GM19328 (cell line): ENCODE data around the gene KRT82.
"Not testable (repeated sequence)": the region's sequence is repeated elsewhere in the genome, so short reads cannot be mapped to it uniquely, and the experiment has no call there.

Experiments
- ATAC-seq: cut with Tn5 transposase; IDR thresholded peaks from one replicate; pipeline ENCODE4 v1.9.1; 2021; ENCODE audit warnings: mild to moderate bottlenecking, moderate library complexity; ENCODE audit not compliant: unreplicated experiment

The KRT82 gene

DNA sequence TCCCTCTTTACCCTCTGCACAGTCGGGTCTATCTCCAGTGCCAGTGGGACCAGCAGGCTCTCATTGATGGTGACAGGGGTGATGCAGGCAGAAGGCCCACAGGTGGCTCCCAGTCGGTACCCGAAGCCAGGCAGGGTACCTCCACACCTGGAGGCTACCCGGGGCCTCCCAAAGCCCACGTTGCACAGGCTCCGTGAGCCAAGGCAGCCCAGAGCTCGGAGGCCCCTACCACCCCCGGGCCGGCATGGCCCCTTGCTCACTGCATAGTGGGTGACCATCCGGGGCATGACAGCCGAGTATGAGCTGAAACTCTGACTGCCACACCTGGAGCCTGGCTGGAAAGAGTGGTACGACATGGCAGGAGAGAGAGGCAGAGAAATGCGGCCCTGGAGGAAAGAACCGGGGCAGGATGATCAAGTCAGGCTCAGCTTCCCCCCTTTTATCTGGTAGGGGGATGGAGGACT, at the start of gene KRT82:
Gene KRT82 (minus strand): TSS at position 414 of the 464 bp plus-strand sequence. CDS start 58 bp downstream, at position 356.
- no peak for ATAC-seq

DNA sequence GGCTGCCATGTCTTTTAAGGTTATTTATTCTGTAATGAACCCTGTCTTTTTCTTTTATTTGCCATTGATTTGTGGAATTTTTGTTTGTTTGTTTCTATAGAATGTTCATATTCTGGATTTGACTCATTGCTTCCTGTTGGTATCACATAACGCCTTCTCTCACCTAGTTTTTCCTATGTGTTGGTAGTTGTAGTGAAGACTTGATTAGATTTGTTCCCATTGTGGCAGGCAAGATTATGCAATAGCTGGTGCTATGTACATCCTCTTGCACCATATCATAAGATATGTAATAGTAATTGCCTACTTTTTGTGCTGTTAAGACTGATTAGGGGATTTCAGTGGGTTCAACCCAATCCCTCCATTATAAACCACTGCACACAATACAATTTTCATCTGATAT, 49.7 kb upstream of the KRT82 start:
- no peak for ATAC-seq

DNA sequence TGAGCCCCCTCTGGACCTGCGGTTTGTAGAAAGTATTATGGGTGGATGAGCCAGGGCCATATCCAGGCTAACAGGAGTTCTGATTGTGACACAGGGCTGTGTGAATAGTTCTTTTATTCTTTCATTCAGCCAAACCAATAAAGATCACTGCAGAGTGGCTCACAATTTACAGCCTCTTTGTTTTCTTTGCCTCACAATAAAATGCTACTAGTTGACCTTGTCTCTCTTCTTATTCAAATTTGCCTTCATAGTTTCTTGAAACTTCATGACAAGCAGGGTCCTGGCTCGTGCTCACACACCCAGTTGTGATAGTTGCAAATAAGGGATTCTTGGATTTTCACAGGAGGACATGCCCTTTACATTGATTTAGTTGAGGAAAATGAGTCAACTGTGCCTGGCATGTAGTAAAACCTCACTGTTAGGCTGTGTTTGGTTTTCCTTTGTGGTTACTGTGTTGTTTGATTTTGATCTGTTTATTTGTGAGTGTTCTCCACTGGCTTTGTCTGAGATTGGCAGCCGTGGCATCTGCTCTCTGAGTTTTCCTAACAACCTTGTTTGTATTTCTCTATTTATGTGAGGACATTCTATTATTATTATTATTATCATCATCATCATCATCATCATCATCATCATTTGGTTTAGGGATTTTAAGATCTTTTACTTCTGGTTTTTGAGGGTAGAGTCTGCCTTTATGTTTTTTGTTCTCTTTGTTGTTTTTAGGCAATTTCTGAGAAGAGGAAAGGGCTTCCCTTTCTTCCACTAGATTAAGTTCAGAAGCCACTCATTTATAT, 48.5 kb upstream of the KRT82 start:
- ATAC-seq: no peak

- no peak for ATAC-seq
Measured at GRCh38 chr12:52452101-52452500, 46.0 kb upstream of the KRT82 start, which contains the start of gene KRT6B. TSS of gene KRT6B (minus strand) at chr12:52452146. CDS start at chr12:52452078, 68 bp downstream.

GRCh38 chr12:52448228-52448627, 42.1 kb upstream of the KRT82 start:
- ATAC-seq: no peak

- not testable (repeated sequence) for ATAC-seq
Measured at GRCh38 chr12:52447196-52447595, 41.1 kb upstream of the KRT82 start.

- ATAC-seq: no peak
Measured at GRCh38 chr12:52446367-52447045, 40.4 kb upstream of the KRT82 start.

GRCh38 chr12:52445876-52446275, 39.7 kb upstream of the KRT82 start:
- no peak for ATAC-seq

GRCh38 chr12:52444647-52445595, 38.8 kb upstream of the KRT82 start:
- no peak for ATAC-seq

GRCh38 chr12:52443966-52444365, 37.8 kb upstream of the KRT82 start:
- no peak for ATAC-seq

DNA sequence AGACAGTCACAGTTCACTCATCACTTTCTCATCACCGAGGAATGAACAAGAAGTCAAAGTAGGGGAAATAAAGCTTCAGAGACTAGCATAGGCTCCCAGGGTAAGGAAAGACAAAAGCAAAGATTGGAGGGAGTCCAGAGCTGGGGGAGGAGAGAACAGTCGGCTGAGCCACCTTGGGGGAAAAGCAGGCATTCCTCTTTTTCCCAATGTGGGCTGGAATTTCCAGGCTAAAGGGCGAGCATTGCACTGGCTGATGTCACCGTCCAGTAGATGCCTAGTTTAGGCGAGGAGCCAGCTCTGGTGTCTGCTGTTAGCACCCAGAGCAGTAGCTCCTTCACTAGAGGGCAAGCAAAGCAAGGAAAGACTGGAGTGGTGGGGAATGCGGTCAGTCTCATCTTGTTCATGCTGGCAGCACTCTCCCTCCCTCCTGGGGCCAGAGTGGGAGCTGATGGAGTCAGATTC, 36.5 kb upstream of the KRT82 start:
- ATAC-seq: no peak

- no peak for ATAC-seq
Measured at GRCh38 chr12:52441320-52441911, 35.3 kb upstream of the KRT82 start.

GRCh38 chr12:52440821-52441319, 34.7 kb upstream of the KRT82 start:
- no peak for ATAC-seq

DNA sequence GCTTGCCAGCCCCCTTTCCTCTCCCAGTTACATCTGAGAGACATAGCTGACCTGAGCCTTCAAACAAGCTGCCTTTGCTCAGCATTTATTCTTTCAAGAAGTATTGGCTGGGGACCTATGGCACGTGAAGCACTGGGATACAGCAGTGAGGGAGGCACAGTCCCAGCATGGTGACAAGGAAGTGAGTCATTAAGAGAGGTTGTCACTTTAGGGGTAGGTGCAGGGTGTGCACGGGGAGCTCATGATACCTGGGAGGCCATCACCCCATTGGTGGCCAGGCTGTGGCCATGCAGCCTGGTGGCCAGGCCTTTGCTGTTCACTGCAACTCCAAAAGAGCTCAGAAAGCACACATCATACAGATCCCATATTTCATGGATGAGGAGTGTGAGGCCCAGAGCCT, 33.7 kb upstream of the KRT82 start:
- ATAC-seq: no peak

GRCh38 chr12:52439420-52439819, 33.3 kb upstream of the KRT82 start:
- no peak for ATAC-seq

- ATAC-seq: no peak
Measured at GRCh38 chr12:52438305-52439301, 32.5 kb upstream of the KRT82 start.

DNA sequence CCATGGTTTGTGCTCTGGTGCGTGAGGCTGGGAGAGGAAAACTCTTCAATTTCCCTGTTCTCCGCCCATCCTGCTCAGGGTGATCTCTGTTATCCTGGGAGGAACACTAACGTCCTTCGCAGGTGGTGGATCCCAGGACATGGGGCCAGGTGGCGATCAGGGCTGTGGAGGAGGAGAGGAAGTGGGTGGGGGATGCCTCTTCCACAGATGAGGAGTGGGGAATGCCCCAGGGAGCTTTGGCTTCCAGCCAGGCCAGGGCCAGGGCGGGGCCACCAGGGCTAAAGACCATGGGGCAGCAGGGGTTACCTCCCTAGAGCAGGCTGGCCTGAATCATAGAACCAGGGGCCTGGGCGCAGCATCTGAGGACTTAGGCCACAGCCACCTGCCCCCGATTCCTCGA, 31.4 kb upstream of the KRT82 start:
- ATAC-seq: no peak

DNA sequence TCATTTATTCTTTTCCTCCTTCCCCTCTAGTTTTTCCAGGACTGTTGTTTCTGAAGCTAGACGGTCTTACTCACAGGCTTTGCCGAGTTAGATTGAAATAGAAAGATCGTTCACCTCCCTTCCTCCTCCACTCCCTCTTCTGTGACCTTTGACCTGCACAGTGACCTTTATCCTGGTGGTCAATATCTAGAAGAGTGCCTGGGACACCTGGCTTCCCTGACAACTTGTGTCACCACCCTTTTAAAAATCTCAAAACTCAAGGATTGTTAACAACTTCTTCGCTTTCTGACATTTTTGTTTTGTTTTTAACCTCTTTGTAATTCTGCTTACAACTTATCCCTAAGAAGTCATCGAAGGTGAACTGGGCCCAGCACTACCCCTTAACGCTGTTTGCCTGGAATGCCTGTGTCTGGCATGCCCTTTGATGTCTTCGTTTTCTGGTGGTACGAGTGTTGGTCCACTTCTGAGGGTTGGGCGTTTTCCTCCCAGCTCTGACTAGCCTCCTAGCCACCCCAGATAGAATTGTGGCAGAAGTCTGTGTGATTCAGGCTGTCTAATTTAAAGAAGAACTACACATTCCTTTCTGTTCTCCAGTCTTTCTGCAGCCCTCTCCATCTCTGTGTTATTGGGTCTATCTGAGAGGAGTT, 30.8 kb upstream of the KRT82 start:
- ATAC-seq: no peak
